Umbilical cord (tissue), 2 donors: ENCODE data around the gene MBD3L1. TPM values are rescaled to one million over a fixed set of nuclear protein-coding genes. Genes with fewer than 3 reads are reported as not detected.
A peak's percentile ranks its signal among the peaks of the same experiment; 100 is the strongest.

Experiments used
- DNase-seq: peaks from one replicate; pipeline ENCODE4 v3.0.0-alpha.2; 2015; ENCODE audit warnings: low spot score
- total RNA-seq: library from RNA; depleted of rRNA; stranded (reverse); fragments of >200 nt; gene quantifications from one replicate; pipeline ENCODE4 v1.2.3, GENCODE V29; 2014; ENCODE audit warnings: low replicate concordance; ENCODE audit not compliant: insufficient read depth

The MBD3L1 gene
- total RNA-seq, result not detected

DNA sequence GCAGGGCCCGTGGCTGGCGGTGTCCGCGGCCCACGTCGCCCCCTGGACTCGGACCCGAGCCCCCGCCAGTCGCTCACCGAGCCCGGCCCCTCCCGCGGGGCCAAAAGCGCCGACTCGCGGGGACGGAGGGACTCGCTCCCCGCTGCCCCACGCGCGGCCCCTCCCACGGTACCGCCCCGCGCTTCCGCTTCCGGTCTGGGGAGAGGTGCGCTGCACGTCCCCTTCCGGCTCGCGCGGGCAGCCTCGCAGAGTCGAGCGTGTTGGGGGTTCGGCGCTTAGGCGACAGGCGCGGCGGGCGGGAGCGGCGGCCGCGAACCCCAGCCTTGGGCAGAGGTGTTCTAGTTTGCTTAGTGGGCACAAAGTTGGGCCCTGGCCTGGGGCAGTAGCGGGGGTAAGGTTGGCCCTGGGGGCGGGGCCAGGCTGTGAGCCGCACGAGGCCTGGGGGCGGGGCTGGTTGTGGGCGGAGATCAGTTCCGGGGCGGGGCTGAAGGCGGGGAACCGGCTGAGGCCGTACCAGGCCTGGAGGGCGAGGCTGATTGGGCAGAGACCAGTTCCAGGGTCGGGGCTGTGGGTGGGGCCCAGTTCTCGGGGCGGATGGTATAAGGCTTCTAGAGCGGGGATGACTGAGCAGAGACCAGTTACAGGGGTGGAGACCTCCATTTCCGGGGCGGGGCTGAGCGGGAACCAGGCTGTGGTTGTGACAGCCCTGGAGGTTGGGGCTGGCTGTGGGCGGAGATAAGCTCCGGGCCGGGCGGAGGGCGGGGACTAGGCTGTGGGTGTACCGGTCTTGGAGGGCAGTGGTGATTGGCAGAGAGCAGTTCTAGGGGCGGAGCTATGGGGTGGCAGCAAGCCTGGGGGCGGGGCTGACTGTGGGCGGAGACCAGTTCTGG, at the start of gene MBD3L1, which contains the start of gene ZNF558:
Gene MBD3L1 (plus strand): TSS at position 246 of the 890 bp plus-strand sequence. CDS start 10,302 bp downstream, outside the sequence.
Gene ZNF558 (minus strand): TSS at position 173 of the 890 bp plus-strand sequence. CDS start 9,645 bp downstream, outside the sequence.
- peak; percentile 98 for DNase-seq

DNA sequence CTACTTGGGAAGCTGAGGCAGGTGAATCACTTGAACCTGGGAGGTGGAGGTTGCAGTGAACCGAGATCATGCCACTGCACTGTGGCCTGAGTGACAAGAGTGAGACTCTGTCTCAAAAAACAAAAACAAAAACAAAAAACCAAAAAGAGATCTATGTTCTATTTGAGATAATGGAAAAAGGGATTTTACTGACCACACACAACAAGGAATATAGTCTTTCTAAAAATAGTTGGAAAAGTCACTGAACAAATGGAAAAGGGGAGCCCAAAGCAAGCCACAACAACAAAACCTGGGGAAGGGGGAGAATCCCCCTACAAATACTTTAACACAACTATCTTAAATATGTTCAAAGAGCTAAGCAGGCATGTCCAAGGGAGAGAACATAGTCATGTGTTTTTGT, 37.4 kb upstream of the MBD3L1 start:
- DNase-seq, result no peak

DNA sequence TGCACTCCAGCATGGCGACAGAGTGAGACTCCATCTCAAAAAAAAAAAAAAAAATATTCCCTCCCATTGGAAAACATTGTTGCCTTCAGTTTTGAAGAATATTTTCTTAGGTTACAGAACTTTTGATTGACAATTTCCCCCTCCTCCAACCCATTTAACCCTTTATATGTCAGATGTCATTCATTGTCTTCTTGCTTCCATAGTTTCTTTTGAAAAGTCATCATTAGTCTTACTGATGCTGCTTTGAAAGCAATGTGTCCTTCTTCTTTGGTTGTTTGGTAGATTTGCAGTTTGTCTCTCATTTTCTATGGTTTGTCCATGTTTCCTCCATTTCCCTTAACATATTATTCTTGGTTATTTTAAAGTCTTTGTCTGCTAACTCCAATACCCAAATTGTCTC, 25.5 kb upstream of the MBD3L1 start:
- no peak for DNase-seq

DNA sequence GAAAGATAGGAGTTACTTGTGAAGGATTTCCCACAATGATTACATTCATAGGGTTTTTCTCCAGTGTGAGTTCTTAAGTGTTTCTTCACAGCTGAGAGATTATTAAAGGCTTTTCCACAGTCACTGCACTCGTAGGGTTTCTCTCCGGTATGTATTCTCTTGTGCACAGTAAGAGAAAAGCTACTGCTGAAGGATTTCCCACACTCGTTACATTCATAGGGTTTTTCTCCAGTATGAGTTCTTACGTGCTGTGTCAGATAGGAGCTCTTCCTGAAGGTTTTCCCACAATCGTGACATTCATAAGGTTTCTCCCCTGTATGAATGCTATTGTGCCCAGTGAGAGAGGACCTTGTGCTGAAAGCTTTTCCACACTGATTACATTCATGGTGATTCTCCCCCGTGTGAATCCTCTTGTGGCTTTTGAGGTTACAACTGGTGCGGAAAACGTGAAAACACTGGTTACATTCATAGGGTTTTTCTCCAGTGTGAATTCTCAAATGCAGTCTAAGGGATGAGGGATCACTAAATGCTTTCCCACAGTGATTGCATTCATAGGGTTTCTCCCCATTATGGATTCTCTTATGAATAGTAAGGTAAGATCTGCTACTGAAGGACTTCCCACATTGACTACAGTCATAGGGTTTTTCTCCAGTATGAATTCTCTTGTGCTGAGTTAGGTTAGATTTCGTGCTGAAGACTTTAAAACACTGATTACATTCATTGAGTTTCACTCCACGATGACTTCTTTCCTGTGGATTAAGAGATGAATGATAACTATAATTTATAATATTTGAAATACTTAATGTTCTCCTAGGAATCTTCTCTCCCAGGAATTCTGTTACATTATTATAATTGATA, 20.6 kb upstream of the MBD3L1 start:
- DNase-seq, result no peak

DNA sequence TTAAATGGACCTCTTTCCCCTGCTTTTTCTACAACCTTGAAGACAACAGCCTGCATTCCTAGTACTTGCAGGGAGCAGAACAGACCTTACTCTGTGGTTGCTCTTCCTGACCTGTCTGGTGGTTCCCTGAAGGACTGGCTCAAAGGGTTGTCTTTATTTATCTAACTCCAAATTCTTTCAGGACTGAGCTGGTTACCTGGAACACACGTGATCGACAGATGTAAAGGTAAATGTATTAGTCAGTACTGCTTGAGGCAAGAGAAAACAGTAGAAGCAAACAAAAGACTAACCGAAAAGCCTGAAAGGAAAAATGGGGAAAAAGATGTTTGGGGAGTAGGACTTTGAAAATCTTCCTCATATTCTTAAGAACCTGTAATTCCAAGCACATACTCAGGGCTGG, 18.0 kb upstream of the MBD3L1 start:
- DNase-seq, result no peak

DNA sequence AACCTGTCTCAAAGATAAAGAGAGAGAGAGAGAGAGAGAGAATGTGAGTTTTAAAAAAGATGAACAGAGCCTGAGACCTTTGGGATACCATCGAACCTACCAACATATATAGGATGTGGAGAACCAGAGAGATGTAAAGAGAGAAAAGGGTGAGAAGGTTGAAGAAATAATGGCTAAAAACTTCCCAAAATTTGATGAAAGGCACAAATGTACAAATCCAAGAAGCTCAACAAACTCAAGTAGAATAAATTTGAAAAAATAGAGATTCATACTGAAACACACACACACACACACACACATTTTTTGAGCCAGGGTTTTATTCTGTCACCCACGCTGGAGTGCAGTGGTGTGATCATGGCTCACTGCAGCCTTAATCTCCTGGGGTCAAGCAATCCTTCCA, 16.4 kb upstream of the MBD3L1 start:
- no peak for DNase-seq

DNA sequence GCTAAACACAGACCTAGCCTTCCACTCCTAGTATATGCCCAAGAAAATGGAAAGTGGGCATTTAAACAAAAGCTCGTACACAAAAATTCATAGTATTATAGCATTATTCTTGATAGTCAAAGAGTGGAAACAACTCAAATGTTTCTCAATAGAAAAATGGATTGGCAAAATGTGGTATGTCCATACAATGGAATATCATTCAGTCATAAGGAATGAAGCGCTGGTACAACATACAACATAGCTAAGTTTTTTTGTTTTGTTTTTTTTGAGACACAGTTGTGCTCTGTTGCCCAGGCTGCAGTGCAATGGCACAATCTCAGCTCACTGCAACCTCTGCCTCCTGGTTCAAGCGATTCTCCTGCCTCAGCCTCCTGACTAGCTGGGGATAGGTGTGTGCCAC, 11.9 kb upstream of the MBD3L1 start:
- DNase-seq, result no peak

DNA sequence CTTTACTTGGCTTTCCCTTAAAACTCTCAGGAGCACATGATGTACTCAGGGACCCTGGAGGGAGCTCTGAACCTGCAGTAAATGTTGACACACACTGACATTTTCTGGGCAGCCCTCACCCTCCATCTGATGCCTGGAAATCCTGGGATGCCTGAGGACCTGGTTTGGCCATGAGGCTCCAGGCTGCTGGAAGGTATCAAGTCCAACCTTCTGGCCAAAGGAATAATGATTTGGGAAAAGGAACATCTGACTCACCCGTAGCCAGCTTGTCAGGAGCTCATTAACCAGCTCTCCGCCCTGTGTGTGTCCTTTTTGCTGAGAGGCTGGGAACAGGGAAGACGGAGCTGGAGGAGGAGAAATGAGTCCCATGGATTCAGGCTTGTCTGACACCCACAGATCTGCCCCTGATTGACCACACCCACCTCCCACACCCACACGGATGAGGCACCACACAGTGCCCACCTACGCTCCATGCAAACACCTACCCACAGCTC, 10.4 kb upstream of the MBD3L1 start:
- no peak for DNase-seq

DNA sequence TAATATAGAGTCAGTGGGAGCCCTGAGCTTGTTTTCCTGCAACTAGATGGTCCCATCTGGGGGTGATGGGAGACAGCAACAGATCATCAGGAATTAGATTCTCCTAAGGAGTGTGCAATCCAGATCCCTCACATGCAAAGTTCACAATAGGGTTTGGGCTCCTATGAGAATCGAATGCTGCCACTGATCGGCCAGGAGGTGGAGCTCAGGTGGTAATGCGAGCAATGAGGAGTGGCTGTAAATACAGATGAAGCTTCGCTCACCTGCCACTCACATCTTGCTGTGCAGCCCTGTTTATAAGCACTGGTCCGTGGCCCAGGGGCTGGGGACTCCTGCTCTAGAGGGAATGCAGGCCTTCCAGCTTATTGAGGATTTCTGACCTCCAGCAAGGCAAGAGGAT, 5.8 kb upstream of the MBD3L1 start:
- no peak for DNase-seq

DNA sequence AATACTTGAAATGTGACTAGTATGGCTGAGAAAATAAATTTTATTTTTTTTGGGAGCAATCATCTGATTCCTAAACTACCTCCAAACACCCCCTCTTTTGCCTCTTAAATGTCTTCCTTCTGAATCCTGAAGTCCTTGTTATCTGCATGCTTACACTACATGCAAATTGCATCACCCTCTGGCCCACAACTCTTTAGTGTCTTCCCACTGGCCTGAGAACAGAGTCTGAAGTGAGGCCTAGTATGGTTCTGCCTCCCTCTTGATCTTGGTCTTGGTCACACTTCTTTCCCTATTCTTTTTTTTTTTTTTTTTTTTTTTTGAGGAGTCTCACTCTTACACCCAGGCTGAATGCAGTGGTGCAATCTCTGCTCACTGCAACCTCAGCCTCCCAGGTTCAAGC, 4.9 kb upstream of the MBD3L1 start:
- DNase-seq, result no peak

DNA sequence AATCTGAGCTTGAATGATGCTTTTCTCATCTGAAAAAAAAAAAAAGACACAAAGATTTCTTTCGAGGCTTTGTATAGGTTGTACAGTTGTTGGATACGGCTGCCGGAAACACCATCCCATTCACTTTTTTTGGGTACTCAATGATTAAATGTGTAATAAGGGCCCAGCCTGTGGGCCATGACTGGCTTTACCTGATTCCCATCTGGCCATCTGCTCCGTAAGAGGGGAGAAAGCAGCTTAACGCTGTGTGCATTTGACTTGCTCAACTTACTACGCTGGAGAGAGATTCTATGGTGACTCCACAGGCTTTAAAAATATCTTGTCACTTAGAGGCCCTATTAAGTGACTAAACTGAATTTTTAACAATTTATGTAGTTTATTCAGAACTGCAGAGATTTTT, 804 bp upstream of the MBD3L1 start:
- DNase-seq, result peak; percentile 3

DNA sequence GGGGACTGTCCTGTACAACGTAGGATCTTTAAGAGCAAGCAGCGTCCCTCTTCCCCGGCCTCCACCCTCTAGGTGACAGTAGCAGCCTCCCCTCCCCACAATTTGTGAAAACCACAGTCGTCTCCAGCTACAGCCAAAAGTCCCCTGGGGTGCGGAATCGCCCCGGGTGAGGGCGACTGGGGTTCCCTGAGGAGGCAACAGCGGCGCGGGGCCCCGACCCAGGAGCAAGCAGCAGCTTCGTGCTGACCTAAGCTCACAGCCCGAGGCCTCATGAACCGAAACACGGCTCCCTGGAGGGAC, 395 bp upstream of the MBD3L1 start:
- no peak for DNase-seq

DNA sequence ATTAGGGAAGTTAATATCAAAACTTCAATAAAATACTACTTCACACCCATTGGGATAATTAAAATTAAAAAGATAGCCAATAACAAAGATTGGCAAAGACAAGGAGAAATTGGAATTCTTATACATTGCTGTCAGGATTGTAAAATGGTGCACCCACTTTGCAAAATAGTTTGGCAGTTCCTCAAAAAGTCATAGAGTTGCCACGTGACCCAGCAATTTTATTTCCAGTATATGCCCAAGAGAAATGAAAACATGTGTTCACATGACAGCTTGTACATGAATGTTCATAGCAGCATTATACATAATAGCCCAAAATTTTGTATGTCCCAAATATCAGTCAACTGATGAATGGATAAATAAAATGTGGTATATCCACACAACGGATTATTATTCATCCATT, 3.3 kb downstream of the MBD3L1 start:
- DNase-seq, result no peak

DNA sequence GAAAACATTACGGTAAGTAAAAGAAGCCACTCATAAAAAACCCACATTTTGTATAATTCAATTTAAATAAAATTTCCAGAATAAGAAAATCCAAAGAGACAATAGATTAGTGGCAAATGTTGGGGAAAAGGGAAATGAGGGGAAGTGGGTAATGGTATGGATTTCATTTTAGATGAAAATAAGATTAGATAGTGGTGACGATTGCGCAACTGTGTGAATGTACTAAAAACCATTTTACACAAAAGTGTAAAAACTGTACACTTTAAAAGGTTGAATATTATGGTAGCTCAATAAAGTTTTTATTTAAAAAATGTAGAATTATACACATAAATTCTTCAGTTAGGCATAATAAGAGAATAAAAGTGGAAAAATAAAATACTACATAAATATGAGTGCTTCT, 3.7 kb downstream of the MBD3L1 start:
- DNase-seq, result no peak

DNA sequence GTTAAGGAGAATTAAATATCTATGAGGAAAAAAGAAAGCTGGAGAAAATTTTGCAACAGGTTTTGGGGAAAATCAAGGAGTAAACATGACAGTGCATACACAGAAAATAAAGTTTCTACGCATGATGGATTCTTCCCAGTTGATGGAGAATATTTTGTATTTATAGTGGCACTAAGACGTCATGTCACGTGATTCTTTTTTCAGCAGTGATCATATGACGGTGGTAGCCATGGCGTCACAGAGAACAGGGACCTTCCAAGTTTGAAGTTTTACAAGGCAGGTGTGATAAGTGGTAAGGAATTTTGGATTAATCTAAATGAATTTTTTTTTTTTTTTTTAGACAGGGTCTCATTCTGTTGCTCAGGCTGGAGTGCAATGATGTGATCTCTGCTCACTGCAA, 8.5 kb downstream of the MBD3L1 start:
- no peak for DNase-seq

DNA sequence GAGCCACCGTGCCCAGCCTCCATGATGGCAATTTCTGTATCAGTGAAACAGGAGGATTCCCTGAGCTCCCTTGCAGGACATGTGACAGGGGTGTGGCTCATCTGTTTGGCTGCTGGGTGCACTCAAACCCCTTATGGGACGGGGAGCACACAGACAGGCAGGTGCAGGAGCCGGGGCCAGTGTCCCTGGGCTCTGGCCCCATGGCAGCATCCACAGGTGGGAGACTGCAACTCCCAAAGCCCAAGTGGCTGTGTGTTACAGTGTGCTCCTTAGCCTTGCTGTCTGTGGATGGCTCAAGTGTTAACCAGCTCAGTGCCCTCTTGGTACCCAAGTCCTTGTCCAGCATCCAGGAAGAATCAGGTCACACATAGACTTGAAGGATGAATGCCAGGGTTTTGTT, 14.6 kb downstream of the MBD3L1 start:
- no peak for DNase-seq

DNA sequence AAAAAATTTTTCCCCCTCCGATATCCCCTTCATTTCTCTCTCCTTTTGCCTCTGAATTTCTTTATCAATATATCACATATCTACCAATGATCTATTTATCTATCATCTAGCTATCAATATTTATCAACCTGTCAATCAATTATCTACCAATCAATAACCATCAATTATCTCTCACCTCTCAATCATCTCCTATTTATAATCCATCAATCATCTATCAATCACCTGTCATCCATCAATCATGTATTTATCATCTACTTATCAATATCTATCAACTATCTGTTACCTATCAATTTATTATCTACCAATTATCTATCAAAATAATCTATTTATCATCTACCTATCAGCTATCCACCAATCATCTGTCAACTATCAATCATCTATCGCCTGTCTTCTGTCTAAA, 17.1 kb downstream of the MBD3L1 start:
- DNase-seq, result no peak

DNA sequence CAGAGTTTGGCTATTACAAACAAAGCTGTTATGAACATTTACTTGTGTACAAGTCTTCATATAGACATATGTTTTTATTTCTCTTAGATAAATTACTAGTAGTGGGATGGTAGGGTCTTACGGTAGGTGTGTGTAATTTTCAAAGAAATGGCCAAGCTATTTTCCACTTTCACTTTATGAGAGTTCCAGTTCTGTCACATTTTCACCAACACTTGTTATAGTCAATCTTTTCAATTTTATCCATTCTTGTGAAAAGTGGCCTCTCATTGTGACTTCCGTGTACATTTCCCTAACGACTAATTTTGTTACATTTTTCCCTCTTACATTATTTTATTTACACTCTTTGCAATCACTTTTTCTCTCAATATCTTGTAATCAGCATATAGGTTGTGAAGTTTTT, 18.3 kb downstream of the MBD3L1 start:
- DNase-seq, result no peak

DNA sequence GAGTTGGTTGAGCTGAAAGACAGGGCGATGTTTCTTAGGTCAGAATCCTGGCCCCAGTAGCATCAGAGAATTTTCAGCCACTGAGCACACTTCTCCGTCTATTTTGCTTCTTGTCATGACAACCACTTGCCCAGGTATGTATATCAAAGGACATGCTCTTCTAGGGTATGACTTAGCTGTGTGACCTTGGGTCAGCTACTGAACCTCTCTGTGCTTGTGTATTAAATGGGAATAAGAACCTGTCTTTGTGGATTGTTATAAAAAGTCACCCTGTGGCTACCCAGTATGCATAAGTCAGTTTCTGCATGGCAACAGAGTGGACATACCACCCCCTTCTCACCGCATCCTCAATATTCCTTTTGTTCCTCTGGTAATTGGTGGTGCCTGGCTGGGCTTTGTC, 26.1 kb downstream of the MBD3L1 start:
- no peak for DNase-seq

DNA sequence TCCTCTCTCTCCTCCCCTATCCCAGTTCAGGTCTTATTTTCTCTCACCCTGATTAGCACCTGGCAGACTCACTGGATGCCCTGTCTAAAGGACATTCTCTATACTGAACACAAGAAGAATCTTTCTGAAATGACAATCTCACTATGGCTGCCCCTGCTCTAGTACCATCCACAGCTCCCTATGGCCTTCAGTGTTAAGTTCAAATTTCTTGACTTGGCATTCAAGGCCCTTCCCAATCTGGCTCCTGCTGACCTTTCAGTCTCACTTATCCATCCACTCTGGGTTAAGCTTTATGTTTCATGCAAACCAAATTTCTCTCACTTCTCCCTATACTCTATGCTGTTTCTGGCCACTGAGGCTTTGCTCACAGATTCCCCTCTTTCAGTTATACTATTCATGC, 34.2 kb downstream of the MBD3L1 start:
- DNase-seq, result no peak

DNA sequence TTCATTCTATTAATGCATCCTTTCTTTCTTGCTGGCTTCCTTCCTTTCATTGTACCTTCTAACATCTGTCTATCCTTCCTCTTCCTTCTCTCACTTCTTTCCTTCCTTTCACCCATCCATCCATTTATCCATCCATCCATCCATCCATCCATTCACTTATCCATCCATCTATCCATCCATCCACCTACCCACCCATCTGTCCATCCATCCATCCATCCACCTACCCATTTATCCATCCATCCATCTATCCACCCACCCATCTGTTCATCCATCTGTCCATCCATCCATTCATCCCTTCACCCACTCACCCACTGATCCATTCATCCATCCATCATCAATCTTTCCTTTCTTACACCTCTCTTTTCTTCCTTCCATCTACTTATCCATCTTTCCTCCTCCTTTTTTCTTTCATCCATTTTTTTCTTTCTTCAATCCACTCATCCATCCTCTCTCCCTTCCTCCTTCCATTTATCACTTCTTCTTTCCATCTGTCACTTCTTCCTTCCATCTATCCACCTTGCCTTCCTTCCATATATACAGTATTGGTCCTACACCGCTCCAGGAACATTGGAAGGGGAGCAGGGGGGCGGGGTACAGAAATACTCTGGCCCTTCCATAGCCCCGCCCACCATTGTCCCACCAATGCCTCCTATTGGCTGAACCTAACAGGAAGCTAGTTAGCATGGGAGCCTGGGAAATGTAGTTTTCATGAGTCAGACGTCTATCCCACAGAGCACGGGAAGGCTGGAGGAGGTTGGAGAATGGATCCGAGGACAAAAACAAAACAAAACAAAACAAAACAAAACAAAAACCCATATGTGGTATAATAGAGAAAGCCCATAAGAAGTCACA, 45.9 kb downstream of the MBD3L1 start:
- no peak for DNase-seq
